Endothelial cell (in vitro differentiated cells): ENCODE data around the gene MAGI1. TPM values are rescaled to one million over a fixed set of nuclear protein-coding genes. Genes with fewer than 3 reads are reported as not detected.

ENCODE experiments used
- DNase-seq: peaks from one replicate; pipeline ENCODE4 v3.0.0; 2021; ENCODE audit warnings: low spot score
- H3K27ac Mint-ChIP-seq: one replicate; pipeline ENCODE4 v1.8.0; 2021; ENCODE audit warnings: mixed read lengths, inconsistent platforms; ENCODE audit not compliant: unreplicated experiment
- H3K27me3 Mint-ChIP-seq: one replicate; pipeline ENCODE4 v1.8.0; 2021; ENCODE audit warnings: mild to moderate bottlenecking, moderate library complexity, mixed read lengths, inconsistent platforms; ENCODE audit not compliant: unreplicated experiment
- H3K36me3 Mint-ChIP-seq: one replicate; pipeline ENCODE4 v1.8.0; 2021; ENCODE audit warnings: mild to moderate bottlenecking, low read depth, mixed read lengths, inconsistent platforms; ENCODE audit not compliant: unreplicated experiment
- H3K4me1 Mint-ChIP-seq: one replicate; pipeline ENCODE4 v1.8.0; 2021; ENCODE audit warnings: mild to moderate bottlenecking, mixed read lengths, inconsistent platforms; ENCODE audit not compliant: unreplicated experiment
- H3K4me3 Mint-ChIP-seq: one replicate; pipeline ENCODE4 v1.8.0; 2021; ENCODE audit warnings: mild to moderate bottlenecking, mixed read lengths, inconsistent platforms; ENCODE audit not compliant: unreplicated experiment
- H3K9me3 Mint-ChIP-seq: one replicate; pipeline ENCODE4 v1.8.0; 2021; ENCODE audit warnings: mixed read lengths, inconsistent platforms; ENCODE audit not compliant: unreplicated experiment
- total RNA-seq: library from RNA; stranded (reverse); fragmentation: NEBNext Ultra II Directional; extraction: Animal tissue kit (Norgen Biotek cat#: 25700); gene quantifications from one replicate; pipeline ENCODE4 v1.2.1, GENCODE V29; 2021; ENCODE audit not compliant: unreplicated experiment
- TF ChIP-seq, protein P1 (sequence below): fragments of 200-600 bp; sonication (generic); IDR thresholded peaks from one replicate; pipeline ENCODE4 v1.5.0; 2021; ENCODE audit warnings: antibody characterized with exemption; ENCODE audit not compliant: unreplicated experiment

MAGI1 gene
- total RNA-seq, 1 donor from 2014 or later = 33.8 TPM

DNA sequence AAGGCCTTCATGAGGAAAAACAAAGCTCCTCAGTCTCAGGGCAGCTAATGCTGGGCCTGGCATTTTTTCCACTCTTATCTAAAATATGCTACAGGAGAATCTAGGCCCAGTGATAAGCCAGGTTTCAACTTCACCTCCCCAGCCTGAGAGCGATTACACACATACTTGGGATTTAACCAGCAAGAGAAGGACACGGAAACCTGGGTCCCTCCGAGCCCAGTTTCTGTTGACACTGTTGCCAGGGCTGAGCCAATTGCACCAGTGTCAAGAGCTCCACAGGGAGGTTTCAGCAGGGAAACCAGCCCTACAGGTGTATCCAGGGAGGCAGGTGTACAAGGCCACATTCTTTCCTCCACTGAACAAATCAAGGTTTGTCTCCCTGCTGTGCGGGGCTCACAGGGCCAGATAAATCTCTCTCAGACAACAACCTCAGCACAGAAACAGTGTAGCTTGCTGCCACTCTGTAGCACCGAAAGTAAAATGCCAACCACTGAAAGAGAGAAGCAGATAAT, 85.4 kb downstream of the MAGI1 start:
- no peak for DNase-seq
- Mint-ChIP-seq H3K27ac (peak overlapping the region; percentile 57), H3K36me3 (peaks cover 3% of the 10 kb centered on the region), H3K4me3 (no peak overlapping the region), H3K9me3 (peaks cover 5% of the 10 kb centered on the region), H3K27me3 (peaks cover 13% of the 10 kb centered on the region), H3K4me1 (peaks cover 52% of the 10 kb centered on the region)
- TF ChIP-seq, protein P1, sequence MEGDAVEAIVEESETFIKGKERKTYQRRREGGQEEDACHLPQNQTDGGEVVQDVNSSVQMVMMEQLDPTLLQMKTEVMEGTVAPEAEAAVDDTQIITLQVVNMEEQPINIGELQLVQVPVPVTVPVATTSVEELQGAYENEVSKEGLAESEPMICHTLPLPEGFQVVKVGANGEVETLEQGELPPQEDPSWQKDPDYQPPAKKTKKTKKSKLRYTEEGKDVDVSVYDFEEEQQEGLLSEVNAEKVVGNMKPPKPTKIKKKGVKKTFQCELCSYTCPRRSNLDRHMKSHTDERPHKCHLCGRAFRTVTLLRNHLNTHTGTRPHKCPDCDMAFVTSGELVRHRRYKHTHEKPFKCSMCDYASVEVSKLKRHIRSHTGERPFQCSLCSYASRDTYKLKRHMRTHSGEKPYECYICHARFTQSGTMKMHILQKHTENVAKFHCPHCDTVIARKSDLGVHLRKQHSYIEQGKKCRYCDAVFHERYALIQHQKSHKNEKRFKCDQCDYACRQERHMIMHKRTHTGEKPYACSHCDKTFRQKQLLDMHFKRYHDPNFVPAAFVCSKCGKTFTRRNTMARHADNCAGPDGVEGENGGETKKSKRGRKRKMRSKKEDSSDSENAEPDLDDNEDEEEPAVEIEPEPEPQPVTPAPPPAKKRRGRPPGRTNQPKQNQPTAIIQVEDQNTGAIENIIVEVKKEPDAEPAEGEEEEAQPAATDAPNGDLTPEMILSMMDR = no peak

DNA sequence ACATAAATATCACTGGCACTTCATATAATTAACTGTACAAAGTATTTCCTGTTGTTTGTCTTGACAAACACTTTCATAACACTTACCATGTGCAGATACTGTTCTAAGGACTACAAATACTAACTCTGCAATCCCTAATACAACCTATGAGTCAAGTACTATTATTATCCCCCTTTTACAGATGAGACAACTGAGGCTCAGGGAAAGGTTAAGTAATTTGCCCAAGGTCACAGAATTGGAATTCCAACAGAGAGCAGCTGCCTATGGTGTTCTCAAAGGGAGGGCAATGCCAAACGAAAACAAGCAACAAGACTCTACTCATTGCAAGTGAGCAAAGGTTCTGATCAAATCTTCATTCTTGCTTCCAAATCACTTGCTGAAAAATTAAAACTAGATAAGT, 85.9 kb downstream of the MAGI1 start:
- Mint-ChIP-seq H3K4me1 (peaks cover 53% of the 10 kb centered on the region), H3K27ac (no peak overlapping the region), H3K27me3 (peaks cover 11% of the 10 kb centered on the region), H3K9me3 (peaks cover 5% of the 10 kb centered on the region), H3K4me3 (no peak overlapping the region), H3K36me3 (no peaks in the 10 kb centered on the region)
- TF ChIP-seq, protein P1 = no peak
- DNase-seq = no peak

DNA sequence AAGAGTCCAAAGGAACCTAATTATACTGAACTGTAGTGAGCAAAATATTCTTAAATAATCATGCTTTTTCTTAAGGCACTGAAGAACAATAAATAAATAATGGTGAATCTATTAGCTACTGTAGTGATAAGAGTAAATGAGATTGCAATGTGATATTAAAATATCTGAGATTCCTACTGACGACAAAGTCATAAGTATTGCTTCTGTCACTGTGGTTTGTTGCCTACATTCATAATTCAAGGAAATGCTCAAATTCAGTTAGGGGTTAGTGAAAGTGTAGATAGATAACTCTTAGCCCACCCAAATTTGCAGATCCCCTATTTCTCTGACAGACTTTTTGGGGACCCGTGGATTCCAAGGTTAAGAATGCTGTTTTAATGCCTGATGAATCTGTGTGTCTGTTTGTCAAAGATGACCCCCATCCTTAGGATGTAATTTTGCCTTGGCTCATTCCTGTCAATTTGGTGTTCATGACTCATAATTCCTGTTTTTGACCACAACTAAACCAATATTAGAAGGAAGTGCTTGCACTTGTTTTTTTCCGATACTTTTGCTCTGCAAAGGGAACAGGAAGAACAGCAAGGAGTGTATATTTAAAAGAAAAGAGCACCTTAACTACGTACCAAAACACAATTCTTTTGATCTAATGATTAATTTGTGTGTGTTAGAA, 86.7 kb downstream of the MAGI1 start:
- Mint-ChIP-seq H3K9me3 (peaks cover 5% of the 10 kb centered on the region), H3K27me3 (peaks cover 11% of the 10 kb centered on the region), H3K36me3 (no peaks in the 10 kb centered on the region), H3K4me3 (no peak overlapping the region), H3K4me1 (peaks cover 56% of the 10 kb centered on the region), H3K27ac (peak overlapping the region; percentile 93)
- TF ChIP-seq, protein P1 = no peak
- no peak for DNase-seq

DNA sequence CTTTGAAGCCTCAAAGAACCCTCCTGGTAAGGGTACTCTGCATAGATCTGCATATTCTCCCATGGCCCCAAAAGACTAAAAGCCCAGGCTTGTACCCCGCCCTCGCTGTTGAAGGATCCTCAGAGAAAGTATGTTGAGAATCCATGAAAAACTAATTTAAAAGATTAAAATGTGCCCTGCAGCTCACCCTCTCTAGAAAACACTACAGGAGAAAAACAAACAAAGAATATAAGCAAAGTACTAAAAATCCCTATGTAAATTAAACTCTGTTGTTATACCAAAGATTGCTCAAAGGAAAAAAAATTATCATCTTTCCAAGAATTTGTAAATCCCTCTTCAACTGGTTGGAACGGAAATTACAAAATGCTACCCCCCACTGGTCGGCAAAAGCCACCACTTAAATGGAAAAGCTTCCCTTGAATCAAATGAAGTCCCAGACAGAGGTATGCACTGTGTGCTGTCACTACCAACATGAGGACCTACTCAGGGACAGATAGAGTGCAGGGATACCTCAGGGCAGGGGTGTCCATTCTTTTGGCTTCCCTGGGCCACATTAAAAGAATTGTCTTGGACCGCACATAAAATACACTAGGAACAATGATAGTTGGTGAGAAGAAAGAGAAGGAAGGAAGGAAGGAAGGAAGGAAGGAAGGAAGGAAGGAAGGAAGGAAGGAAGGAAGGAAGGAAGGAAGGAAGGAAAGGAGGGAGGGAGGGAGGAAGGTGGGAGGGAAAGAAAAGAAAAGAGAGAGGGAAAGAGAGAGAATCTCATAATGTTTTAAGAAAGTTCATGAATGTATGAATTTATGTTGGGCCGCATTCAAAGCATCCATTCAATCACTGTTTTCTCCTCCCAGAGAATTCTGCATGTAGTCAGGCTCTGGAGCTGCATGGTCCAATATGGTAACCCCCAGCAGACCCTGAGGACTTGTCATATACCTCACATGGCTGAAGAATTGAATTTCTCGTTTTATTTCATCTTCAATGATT, 88.1 kb downstream of the MAGI1 start:
- H3K9me3 Mint-ChIP-seq = peaks cover 5% of the 10 kb centered on the region
- H3K27ac Mint-ChIP-seq = peak overlapping the region; percentile 52
- no peak overlapping the region for H3K4me3 Mint-ChIP-seq
- H3K36me3 Mint-ChIP-seq = no peaks in the 10 kb centered on the region
- TF ChIP-seq, protein P1 = no peak
- peaks cover 14% of the 10 kb centered on the region for H3K27me3 Mint-ChIP-seq
- peaks cover 63% of the 10 kb centered on the region for H3K4me1 Mint-ChIP-seq
- no peak for DNase-seq
